AG04450 (cell line): ENCODE results near the gene BRIP1. TPM values are rescaled to one million over a fixed set of nuclear protein-coding genes. Genes with fewer than 3 reads are reported as not detected.

Experiments used
- CTCF ChIA-PET: fragments of 300-600, 350-600 bp; formaldehyde crosslinking; extraction: SDS; loops from one replicate; lab custom pipeline; 2022; ENCODE audit warnings: antibody characterized with exemption, inconsistent platforms; lab: Charles Lee
- POLR2A ChIA-PET: fragments of 350-600 bp; formaldehyde crosslinking; extraction: SDS; loops from one replicate; lab custom pipeline; 2021; ENCODE audit warnings: antibody characterized with exemption, inconsistent platforms; lab: Yijun Ruan, JAX
- DNase-seq: peaks from one replicate; pipeline ENCODE4 v3.0.0-alpha.2; 2011; ENCODE audit warnings: low read depth, low spot score
- H3K27ac ChIP-seq: one replicate; pipeline ENCODE4 v1.5.1; 2012; ENCODE audit warnings: low read depth, low read length, control low read depth
- H3K27me3 ChIP-seq: one replicate; pipeline ENCODE4 v1.6.0; 2012; ENCODE audit warnings: low read length; ENCODE audit not compliant: control insufficient read depth, insufficient read depth
- H3K4me3 ChIP-seq: 2 replicates; pipeline ENCODE4 v1.5.1; 2011; ENCODE audit warnings: mild to moderate bottlenecking, low read depth, low read length, control low read depth
- H3K9me3 ChIP-seq: 2 replicates; pipeline ENCODE4 v1.5.1; 2012; ENCODE audit warnings: low read length; ENCODE audit not compliant: control insufficient read depth, insufficient read depth
- polyA plus RNA-seq: library from polyadenylated mRNA; depleted of rRNA; stranded (reverse); fragments of >200 nt; gene quantifications from 2 replicates; pipeline ENCODE4 v1.2.3, GENCODE V29; 2011
- TF ChIP-seq, protein P1 (sequence below): IDR thresholded peaks from 2 replicates; pipeline ENCODE4 v1.5.1; 2011; ENCODE audit warnings: low read depth, low read length, control low read depth, inconsistent platforms

BRIP1 gene
- polyA plus RNA-seq, 1 experiment: 5.0 TPM

DNA sequence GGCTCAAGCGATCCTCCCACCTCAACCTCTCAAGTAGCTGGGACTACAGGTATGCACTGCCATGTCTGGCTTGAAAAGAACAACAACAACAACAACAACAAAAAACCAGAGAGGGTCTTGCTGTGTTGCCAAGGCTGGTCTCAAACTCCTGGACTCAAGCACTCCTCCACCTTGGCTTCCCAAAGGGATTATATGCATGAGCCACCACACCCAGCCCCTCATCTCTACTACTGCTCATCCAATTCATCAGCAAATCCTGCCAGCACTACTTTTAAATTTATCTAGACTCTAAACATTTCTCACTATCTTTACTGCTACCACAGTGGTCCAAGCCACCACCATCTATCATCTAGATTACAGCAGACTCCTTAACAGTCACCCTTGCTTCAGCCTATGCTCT is 109.6 kb downstream of the BRIP1 start:
- TF ChIP-seq, protein P1, sequence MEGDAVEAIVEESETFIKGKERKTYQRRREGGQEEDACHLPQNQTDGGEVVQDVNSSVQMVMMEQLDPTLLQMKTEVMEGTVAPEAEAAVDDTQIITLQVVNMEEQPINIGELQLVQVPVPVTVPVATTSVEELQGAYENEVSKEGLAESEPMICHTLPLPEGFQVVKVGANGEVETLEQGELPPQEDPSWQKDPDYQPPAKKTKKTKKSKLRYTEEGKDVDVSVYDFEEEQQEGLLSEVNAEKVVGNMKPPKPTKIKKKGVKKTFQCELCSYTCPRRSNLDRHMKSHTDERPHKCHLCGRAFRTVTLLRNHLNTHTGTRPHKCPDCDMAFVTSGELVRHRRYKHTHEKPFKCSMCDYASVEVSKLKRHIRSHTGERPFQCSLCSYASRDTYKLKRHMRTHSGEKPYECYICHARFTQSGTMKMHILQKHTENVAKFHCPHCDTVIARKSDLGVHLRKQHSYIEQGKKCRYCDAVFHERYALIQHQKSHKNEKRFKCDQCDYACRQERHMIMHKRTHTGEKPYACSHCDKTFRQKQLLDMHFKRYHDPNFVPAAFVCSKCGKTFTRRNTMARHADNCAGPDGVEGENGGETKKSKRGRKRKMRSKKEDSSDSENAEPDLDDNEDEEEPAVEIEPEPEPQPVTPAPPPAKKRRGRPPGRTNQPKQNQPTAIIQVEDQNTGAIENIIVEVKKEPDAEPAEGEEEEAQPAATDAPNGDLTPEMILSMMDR: no peak
- DNase-seq: no peak
- CTCF ChIA-PET: no interaction called here

DNA sequence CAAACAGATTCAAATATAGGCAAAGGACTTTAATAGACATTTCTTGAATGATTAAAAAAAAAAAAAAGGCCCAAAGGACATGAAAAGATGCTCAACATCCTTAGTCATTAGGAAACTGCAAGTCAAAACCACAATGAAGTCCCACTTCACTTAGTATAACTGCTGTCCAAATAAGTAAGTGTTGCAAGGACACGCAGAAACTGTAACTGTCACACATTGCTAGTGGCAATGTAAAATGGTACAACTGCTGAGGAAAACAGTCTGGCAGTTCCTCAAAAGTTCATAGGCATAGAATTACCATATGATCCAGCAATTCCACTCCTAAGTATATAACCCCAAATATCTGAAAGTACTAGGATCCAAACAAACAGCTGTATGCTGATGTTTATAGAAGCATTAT is 112.7 kb downstream of the BRIP1 start:
- TF ChIP-seq, protein P1: no peak
- ChIA-PET POLR2A (no interaction called here), CTCF (no interaction called here)
- Histone ChIP-seq H3K9me3 (peaks cover 3% of the 10 kb centered on the region; the same call in 1 of the 2 replicates), H3K4me3 (no peak overlapping the region), H3K27ac (no peak overlapping the region), H3K27me3 (no peaks in the 10 kb centered on the region)
- no peak for DNase-seq

More for the DNA sequence above, 109.6 kb downstream of the BRIP1 start:
- POLR2A ChIA-PET: no interaction called here
- Histone ChIP-seq H3K4me3 (no peak overlapping the region), H3K27me3 (no peaks in the 10 kb centered on the region), H3K27ac (no peak overlapping the region), H3K9me3 (no peaks in the 10 kb centered on the region)

DNA sequence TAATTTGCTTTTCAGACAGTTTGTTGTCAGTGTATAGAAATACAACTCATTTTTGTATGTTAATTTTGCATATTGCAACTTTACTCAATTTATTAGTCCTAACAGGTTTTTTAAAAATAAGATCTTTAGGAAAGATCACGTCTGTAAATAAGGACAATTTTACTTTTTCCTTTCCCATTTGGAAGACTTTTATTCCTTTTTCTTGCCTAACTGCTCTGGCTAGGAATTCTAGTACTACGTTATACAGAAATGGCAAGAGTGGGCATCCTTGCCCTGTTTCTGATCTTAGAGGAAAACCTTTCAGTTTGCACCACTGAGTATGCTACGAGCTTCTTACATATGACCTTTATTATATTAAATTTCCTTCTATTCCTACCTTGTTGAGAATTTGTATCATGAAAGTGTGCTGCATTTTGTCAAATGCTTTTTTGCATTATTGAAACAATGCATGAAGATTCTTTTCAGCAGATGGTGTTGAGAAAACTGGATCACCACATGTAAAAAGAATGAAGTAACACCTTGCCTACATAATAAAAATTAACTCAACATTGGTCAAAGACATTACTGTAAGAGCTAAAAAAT is 113.4 kb downstream of the BRIP1 start:
- CTCF ChIA-PET: no interaction called here

DNA sequence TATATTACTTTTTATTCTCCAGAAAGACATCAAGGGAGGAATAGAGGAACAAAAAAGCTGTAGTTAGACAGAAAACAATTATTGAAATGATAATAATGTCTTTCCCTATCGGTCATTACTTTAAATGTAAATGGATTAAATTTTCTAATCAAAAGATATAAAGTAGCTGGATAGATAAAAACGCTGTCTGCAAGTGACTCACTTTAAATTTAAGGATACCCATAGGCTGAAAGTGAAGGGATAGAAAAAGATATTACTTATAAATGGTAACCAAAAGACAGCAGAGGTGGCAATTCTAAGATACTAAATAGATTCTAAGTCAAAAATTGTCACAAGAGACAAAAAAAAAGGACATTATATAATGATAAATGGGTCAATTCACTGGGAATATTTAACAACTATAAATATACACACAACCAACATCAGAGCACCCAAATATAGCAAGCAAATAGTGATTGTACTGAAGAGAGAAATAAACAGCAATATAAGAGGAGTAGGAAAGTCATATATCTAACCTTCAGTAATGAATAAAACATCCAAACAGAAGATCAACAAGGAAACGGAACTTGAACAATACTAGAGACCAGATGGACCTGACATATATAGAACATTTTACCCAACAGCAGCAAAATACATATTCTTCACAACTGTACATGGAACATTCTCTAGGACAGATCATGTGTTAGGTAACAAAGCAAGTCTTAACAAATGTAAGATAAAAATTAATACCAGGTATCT is 116.9 kb downstream of the BRIP1 start:
- TF ChIP-seq, protein P1: no peak

More for the DNA sequence above, 113.4 kb downstream of the BRIP1 start:
- POLR2A ChIA-PET: no interaction called here
- TF ChIP-seq, protein P1: no peak
- Histone ChIP-seq H3K27me3 (no peaks in the 10 kb centered on the region), H3K9me3 (peaks cover 3% of the 10 kb centered on the region; the same call in 1 of the 2 replicates), H3K4me3 (no peak overlapping the region), H3K27ac (no peak overlapping the region)
- DNase-seq: no peak

DNA sequence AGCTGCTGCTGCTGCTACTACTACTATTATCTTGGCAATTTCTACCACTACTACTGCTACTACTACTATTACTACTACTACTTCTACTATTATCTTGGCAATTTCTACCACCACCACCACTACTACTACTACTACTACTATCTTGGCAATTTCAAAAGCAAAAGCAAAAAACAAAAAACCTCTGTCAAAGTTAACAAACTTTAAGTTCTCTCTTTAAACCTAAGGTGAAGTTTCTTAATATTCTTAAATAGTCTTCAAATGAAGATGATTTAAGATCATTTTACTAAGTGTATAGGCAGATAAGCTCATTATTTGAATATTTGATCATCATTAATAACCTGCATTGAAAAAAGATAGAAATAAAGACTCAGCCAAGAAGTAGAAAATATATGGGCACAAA is 118.5 kb downstream of the BRIP1 start:
- no peak for DNase-seq
- ChIA-PET POLR2A (no interaction called here), CTCF (no interaction called here)
- TF ChIP-seq, protein P1: no peak
- Histone ChIP-seq H3K9me3 (peaks cover 3% of the 10 kb centered on the region; the same call in 1 of the 2 replicates), H3K27ac (no peak overlapping the region), H3K4me3 (no peak overlapping the region), H3K27me3 (no peaks in the 10 kb centered on the region)

More for the DNA sequence above, 116.9 kb downstream of the BRIP1 start:
- no peak for DNase-seq
- no peak overlapping the region for H3K4me3 ChIP-seq
- peaks cover 3% of the 10 kb centered on the region; the same call in 1 of the 2 replicates for H3K9me3 ChIP-seq
- ChIA-PET POLR2A (no interaction called here), CTCF (interaction anchor here (1.4 kb wide), 1 partner anchor 17 kb away, joined by 3 read pairs; no protein-coding TSS in a partner anchor)
- no peak overlapping the region for H3K27ac ChIP-seq
- H3K27me3 ChIP-seq: no peaks in the 10 kb centered on the region
